ENCODE results near the gene ESR2. TPM values are rescaled to one million over a fixed set of nuclear protein-coding genes. Genes with fewer than 3 reads are reported as not detected.

ESR2 gene
- total RNA-seq, 1 donor from 2014 or later, result 0.30 TPM

DNA sequence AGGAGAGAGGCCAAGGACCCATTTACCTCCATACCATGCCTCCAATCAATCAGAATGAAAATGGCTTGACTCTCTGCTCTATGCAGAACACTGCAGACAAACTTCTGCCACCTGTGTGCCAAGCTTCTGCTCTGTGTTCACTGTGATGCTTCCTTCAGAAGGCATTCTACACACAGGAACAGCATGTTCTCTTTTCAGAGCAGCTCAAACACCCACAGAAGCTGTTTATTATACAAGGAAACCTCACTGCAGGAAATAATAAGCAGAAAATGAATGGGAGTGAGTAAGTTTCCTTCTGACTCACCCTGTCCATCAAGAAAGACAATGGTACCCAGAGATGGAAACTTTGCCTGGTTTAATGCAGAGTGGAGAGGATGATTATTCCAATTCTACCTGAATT, 2.4 kb upstream of the ESR2 start:
- Histone ChIP-seq H3K9me3 (no peaks in the 10 kb centered on the region), H3K27ac (no peak overlapping the region), H3K36me3 (no peaks in the 10 kb centered on the region), H3K4me1 (peaks cover 15% of the 10 kb centered on the region), H3K27me3 (ENCODE audit: low read depth) (peaks cover 26% of the 10 kb centered on the region), H3K4me3 (no peak overlapping the region)
- ATAC-seq (no peak), DNase-seq (no peak)
- intact Hi-C loops (cut with DNase I), result no loop called here
- TF ChIP-seq, protein P1, sequence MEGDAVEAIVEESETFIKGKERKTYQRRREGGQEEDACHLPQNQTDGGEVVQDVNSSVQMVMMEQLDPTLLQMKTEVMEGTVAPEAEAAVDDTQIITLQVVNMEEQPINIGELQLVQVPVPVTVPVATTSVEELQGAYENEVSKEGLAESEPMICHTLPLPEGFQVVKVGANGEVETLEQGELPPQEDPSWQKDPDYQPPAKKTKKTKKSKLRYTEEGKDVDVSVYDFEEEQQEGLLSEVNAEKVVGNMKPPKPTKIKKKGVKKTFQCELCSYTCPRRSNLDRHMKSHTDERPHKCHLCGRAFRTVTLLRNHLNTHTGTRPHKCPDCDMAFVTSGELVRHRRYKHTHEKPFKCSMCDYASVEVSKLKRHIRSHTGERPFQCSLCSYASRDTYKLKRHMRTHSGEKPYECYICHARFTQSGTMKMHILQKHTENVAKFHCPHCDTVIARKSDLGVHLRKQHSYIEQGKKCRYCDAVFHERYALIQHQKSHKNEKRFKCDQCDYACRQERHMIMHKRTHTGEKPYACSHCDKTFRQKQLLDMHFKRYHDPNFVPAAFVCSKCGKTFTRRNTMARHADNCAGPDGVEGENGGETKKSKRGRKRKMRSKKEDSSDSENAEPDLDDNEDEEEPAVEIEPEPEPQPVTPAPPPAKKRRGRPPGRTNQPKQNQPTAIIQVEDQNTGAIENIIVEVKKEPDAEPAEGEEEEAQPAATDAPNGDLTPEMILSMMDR (IDR thresholded peaks at IDR 0.05), result no peak

DNA sequence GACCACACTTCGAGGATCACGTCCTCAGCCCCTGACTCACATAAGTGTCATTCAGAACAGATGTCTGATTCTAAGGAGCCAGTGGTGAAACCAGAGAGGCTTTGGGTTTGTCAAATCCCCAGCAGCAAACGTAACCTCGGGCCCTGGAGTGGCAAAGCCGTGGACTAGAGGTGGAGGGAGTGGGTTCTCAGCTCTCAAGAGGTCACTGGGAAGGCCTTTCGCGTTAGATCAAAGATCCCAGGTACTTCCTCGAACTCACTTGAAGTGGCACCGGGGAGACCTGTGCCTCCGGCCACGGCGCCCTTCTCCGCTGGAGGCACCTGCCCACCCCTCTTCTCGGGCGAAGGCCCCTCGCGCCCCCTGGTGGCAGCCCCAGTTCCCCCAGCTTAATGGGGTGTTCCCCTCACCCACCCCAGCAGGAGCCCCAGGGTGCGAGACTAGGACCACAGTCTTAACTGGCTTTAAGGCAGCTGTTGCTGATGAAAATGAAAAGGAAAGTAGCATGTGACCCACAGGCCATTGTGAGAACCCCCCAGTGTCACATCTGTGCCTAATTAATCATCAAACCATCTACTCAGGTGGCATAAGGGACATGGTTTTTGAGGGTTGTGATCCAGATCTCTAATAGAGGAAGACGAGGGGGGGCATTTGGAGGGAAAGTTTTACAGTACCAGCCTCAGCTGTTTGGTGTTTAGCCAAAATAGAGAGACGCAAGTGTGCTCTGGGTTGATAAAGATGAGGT, 672 bp upstream of the ESR2 start:
- H3K4me1 ChIP-seq, result peaks cover 15% of the 10 kb centered on the region
- peak; percentile 85 for DNase-seq
- TF ChIP-seq, protein P1 (IDR thresholded peaks at IDR 0.05), result peak; percentile 77
- H3K9me3 ChIP-seq, result no peaks in the 10 kb centered on the region
- intact Hi-C loops (cut with DNase I), result no loop called here
- peaks cover 30% of the 10 kb centered on the region for H3K27me3 ChIP-seq (ENCODE audit: low read depth)
- peak overlapping the region; percentile 52 for H3K4me3 ChIP-seq
- peak; percentile 94 to 96 for ATAC-seq
- H3K27ac ChIP-seq, result no peak overlapping the region
- H3K36me3 ChIP-seq, result no peaks in the 10 kb centered on the region

DNA sequence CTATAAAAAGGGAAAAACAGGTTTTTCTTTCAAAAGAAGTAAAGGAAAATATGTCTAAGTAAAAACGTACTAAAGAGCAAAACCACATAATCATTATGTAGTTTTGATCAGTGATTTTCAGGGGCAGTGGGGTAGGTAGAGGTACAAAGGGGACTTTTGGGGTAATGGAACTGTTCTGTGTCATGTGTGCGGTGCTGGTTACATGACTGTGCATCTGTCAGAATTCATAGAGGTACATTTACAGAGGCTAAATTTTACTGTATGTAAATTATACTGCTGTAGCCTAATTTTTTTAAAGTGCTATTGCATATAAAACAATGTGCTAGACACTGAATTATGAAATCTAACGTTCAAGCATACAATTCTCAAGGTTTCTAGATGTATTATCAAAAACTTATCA, 2.0 kb downstream of the ESR2 start:
- intact Hi-C loops (cut with DNase I), result no loop called here
- H3K27ac ChIP-seq, result no peak overlapping the region

DNA sequence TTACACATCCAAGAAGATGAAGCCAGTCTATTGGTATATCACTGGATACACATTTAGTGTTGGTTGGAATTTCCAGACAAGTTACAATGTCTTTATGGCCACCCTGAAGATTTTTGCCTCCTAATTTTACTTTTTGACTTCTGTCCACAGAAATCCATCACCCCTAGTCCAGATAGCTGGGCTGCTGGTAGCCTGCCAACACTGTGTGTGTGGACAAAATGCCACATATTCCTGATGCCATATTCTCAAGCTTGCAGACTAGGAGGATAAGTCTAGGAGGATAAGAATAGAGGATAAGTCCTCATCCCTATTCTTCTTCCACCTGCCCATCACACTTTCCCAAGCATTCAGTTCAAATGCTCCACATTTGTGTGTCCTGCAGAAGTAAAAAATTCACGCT, 4.6 kb downstream of the ESR2 start:
- intact Hi-C loops (cut with DNase I), result no loop called here
- Histone ChIP-seq H3K36me3 (no peaks in the 10 kb centered on the region), H3K4me3 (no peak overlapping the region), H3K9me3 (no peaks in the 10 kb centered on the region), H3K4me1 (peaks cover 12% of the 10 kb centered on the region), H3K27me3 (ENCODE audit: low read depth) (peaks cover 30% of the 10 kb centered on the region), H3K27ac (no peak overlapping the region)
- no peak for DNase-seq
- no peak for ATAC-seq
- TF ChIP-seq, protein P1 (IDR thresholded peaks at IDR 0.05), result no peak

More for the DNA sequence above, 2.0 kb downstream of the ESR2 start:
- Histone ChIP-seq H3K4me1 (peaks cover 15% of the 10 kb centered on the region), H3K36me3 (no peaks in the 10 kb centered on the region), H3K27me3 (ENCODE audit: low read depth) (peaks cover 30% of the 10 kb centered on the region), H3K4me3 (no peak overlapping the region), H3K9me3 (no peaks in the 10 kb centered on the region)
- ATAC-seq, result no peak
- no peak for DNase-seq
- TF ChIP-seq, protein P1 (IDR thresholded peaks at IDR 0.05), result no peak

GRCh38 chr14:64281805-64282204, 12.4 kb downstream of the ESR2 start:
- Histone ChIP-seq H3K36me3 (no peaks in the 10 kb centered on the region), H3K4me3 (no peak overlapping the region), H3K9me3 (no peaks in the 10 kb centered on the region), H3K4me1 (no peaks in the 10 kb centered on the region), H3K27me3 (ENCODE audit: low read depth) (no peaks in the 10 kb centered on the region), H3K27ac (no peak overlapping the region)
- no peak for DNase-seq
- no peak for ATAC-seq
- intact Hi-C loops (cut with DNase I), result no loop called here
- TF ChIP-seq, protein P1 (IDR thresholded peaks at IDR 0.05), result no peak
